Right lobe of liver (tissue), 4 donors: ENCODE data around the gene TIMM22.

Source experiments
- CTCF ChIP-seq, 4 donors: fragments of 200-600 bp in 3 of 4; fragments of 450-650 bp in 1 of 4; IDR thresholded peaks; one replicate each; pipeline versions ENCODE4 v1.5.1 to v1.8.0; 2016 to 2022; ENCODE audit warnings: antibody characterized with exemption in 4 of 4, mild to moderate bottlenecking in 2 of 4
- POLR2A ChIP-seq: fragments of 450-650 bp; IDR thresholded peaks from one replicate; pipeline ENCODE4 v1.6.1; 2017; ENCODE audit warnings: antibody characterized with exemption, mild to moderate bottlenecking
- donor health status: DM: no; HTN: no; CAD: no.
- donor health status: DM: no; HTN: no; CAD: no.
- donor health status: DM: no; HTN: yes; CAD: no.

DNA sequence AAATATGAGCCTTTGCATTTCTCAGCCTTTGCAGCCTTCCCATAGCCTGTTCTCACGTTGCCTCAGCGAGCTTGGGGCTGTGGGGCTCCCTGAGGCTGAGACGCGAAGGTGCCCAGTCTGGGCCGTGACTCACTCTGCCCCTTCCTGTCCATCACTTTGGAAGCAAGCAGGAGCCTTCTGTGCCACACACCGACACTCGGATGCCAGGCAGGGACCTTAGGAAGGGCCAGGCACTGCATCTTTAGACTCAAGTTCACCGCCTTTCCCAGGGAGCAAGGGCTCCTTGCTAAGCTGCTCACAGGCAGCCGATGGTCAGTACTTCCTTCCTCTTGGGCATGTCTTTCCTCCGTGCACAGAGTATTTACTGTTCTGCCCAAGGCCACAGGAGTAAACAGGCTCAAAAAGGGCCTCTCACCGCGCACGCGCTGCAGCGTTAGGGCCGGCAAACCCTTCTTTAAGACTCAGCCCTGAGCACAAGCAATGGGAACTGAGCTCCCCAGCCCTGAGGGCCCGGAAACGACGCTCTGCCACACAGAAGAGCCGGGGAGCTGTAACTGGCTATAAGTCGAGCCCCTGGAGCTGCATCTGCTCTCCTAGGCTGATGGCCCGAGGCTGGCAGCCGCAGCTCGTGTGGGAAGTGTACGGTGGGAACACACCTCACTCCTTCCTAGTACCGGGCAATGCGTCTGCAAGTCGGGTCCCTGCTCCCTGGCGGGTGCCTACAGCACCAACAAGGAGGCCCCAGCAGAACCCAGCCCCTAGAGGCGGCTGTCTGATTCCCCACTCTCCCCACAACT lies 7.2 kb downstream of the TIMM22 start:
- TF ChIP-seq CTCF (IDR thresholded peaks at IDR 0.05): no peak
- TF ChIP-seq POLR2A: no peak
